NCI-H2196 (cell line): ENCODE results near the gene CTSF.
"Not testable (repeated sequence)": the region's sequence is repeated elsewhere in the genome, so short reads cannot be mapped to it uniquely, and the experiment has no call there.

Source experiments
- DNase-seq: peaks from one replicate; lab custom pipeline; 2025; ENCODE audit not compliant: unreplicated experiment; lab: John Stamatoyannopoulos, UW

CTSF gene

DNA sequence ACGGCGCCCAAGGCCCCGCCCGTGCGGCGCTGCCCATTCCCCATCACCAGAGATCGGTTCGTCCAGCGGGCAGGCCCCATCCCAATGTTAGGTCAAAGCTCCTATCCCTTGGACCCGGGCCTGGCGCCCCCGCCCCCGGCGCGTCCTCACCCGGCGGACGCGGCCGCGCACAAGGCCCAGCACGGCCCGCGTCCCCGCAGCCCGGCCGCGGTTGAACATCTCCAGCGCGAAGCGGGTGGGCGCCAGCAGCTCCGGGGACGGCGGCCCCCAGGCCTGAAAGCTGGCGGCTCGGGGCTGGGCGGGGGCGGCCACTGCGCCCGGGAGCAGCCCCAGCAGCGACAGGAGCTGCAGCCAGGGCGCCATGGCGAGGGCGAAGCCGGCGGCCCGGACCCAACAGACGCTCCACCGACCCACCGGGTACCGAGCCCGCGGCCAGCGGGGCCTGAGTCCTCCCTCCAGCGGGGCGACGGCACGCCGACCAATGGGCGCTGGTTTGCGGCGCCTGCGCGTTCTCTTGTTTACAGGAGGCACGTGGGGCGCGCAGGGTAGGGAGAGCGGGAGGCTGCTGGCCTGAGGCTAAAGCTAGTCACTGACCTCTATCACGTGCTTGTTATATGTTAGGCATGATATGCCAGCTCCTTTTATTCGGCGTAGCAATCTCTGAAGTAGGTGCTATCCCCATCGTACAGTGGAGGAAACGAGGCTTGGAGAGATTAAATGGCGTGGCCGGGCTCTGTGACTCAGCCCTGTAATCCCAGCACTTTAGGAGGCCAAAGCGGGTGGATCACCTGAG is at the start of gene CTSF:
TSS of gene CTSF (minus strand) at position 483 of the 793 bp plus-strand sequence. CDS start at position 363, 120 bp downstream.
- peak; percentile 93 for DNase-seq

- no peak for DNase-seq
These were observed 48.9 kb upstream of the CTSF start for GRCh38 chr11:66617155-66617834.

GRCh38 chr11:66616379-66617154 is 48.2 kb upstream of the CTSF start, which contains the start of gene RBM14:
Gene RBM14 (plus strand): TSS chr11:66616630. CDS start chr11:66616721, 91 bp downstream.
- peak; percentile 100 for DNase-seq

GRCh38 chr11:66614073-66614472 is 45.7 kb upstream of the CTSF start:
- DNase-seq: peak; percentile 19

GRCh38 chr11:66612458-66612857 is 44.1 kb upstream of the CTSF start:
- no peak for DNase-seq

DNA sequence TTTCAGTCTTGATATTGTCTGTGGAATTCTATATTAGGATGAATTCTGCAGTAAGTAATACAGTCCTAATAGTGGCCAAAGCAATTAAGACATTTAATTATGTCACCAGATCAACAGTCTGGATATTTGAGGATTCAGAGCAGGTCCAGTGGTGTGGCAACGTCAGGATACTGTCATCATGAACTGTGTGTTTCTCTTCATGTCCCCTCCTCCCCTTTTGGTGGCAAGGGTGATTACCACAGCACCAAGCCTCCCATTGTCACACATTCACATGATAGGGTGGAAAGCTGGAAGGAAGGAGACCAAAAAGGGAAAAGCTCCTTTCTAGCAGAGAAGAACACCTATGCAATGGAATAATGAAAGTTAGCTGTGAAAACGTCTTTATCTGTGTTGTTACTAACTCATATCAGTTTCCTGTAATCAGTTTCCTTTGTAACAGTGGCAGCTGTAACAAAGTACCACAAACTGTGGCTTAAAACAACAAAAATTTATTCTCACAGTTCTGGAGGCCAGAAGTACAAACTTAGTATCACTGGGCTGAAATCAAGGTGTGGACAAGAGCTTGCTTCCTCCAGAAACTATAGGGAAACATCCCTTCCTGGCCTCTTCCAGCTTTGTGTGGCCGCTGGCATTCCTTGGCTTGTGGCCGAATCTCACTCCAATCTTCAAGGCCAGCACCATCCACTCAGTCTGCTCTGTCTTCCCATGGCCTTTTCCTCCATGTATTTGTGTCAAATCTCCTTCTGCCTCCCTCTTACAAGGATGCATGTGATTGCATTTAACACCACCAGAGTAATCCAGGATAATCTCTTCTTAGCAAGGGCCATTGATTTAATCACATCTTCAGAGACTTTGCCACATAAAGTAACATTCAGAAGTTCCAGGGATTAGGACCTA is 41.6 kb upstream of the CTSF start:
- no peak for DNase-seq

DNA sequence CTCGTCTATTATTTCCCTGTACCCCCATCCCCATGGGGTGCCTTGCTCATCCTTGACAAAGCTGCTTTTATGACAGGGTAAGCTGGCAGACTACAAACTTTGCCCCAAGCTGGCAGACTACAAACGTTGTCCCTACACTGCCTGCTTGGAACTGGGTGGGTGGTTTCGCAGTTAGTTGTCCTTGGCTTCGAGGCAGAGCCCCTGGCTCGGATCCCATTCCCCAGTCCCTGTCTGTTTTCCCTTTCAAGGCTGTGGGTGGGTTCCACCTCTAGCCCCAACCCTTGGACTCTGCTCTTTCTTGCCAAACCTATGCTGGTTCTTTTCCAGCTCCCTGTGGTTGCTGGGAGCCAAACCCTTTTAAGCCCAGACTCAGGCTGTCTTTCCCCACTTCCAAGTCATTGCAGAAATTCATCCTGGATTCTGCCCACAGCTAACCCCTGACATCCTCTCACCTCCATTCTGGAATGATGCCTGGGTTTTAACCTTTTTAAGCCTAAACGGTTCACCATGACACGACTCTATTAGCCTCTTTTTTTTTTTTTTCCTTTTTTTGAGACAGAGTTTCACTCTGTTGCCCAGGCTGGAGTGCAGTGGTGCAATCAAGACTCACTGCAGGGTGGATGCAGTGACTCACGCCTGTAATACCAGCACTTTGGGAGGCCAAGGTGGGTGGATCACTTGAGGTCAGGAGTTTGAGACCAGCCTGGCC is 38.9 kb upstream of the CTSF start:
- peak; percentile 27 for DNase-seq

GRCh38 chr11:66606608-66607007 is 38.2 kb upstream of the CTSF start:
- DNase-seq: not testable (repeated sequence)

DNA sequence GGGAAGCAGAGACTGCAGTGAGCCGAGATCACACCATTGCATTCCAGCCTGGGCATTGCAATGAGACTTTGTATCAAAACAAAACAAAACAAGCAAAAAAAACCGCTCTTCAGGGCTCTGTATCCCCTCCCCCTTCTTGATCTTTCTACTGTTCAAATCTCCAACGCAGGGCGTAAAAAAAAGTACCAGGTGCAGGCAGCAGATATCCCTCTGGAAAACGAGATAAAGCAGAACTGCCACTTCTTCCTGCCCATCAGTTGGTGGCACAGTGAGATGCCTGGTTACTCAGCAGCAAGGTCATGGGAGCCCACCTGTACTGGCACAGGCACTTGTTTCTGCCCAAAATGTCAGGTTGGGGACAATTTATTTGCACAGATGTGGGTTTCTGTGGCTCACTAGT is 35.7 kb upstream of the CTSF start:
- DNase-seq: no peak

GRCh38 chr11:66603072-66603471 is 34.7 kb upstream of the CTSF start:
- no peak for DNase-seq

- no peak for DNase-seq
These were observed 32.3 kb upstream of the CTSF start for GRCh38 chr11:66600631-66601233.

DNA sequence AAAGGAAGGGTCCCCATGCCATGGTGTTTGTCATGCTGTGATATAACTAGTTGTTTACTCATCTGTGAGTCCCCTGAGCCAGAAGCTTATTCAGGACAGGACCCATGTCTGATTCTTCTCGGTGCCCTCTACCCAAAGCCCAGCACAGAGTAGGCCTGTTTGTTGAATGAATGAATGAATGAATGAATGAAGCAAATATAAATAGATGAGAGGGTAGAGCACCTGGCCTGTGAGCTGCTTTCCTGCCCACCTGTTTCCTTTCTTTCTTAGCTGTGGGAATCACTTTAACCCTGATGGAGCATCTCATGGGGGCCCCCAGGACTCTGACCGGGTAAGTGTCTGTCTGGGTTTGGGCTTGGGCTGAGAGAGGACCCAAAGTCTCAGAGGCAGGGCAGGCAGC is 31.8 kb upstream of the CTSF start:
- no peak for DNase-seq

DNA sequence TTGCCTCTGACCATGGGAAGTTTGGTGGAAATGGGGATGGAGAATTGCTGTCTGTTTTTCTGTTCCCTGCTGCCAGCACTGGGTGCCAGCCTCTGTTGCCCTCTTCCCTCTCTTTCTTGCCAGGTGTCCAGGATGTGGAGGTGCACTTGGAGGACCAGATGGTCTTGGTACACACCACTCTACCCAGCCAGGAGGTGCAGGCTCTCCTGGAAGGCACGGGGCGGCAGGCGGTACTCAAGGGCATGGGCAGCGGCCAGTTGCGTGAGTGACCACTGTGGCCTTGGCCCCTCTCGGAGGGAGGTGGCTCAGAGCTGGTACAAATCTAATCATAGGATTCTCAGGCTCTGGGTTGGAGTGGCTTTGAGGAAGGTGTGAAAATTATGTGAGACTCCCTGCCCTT is 30.6 kb upstream of the CTSF start:
- no peak for DNase-seq

GRCh38 chr11:66595245-66595904 is 27.0 kb upstream of the CTSF start:
- peak; percentile 37 for DNase-seq

DNA sequence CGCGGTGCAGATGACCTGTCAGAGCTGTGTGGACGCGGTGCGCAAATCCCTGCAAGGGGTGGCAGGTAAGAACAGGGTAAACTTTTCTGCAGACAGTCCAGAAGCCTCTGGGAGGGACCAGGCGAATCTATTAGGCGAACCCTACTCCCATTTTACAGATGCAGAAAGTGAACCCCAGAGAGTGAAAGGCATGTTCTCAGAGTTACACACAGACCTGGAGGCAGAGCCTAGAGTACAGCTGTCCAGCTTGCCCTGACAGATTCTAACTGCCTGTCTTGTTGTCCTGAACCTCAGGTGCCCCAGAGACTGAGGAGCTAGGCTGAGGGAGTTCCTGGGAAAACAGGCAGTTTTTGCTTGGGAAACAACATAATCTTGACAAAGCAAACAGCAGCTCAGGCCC is 25.2 kb upstream of the CTSF start:
- DNase-seq: no peak

GRCh38 chr11:66593303-66593635 is 24.9 kb upstream of the CTSF start:
- no peak for DNase-seq

DNA sequence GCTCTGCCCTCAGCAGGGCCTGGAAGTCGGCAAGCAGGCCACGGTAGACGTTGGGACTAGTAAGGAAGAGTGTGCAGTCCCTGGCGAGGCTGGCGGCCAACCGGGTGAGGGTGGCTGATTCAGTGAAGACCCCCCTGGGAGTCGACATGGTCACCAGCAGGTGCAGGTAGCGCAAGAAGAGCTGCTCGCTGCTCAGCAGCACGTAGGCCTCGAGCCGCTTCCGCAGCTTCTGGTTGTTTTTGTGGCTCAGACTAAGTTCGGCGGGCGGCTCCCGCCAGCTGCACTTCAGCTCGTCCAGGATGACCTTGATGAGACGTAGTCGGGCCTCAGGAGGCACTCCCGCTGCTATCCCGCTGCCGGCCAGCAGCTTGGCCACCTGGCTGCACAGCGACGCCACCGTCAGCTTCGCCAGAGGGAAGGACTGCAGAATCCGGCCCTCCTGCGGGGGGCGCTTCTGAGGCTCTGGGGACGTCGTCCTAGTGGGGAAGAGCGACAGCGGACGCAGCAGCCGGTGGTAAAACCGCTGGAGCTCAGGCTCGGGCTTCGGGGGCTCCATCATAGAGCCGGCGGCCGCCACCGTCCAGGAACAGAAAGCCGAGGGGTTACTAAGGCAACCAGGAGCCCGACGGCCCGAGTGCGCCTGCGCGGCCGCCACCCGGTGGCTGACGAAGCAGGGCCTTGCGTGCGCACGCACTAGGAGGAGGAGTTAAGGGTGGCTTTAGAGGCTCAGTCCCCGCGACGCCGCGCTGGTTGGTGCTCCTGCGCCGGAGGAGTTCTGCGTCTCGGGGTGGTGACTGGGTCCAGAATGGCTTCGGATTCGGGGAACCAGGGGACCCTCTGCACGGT is 24.3 kb upstream of the CTSF start, which contains the start of the genes CCDC87 and CCS:
TSS of gene CCDC87 (minus strand) at position 607 of the 846 bp plus-strand sequence. CDS start at position 559, 48 bp downstream.
TSS of gene CCS (plus strand) at position 729 of the 846 bp plus-strand sequence. CDS start at position 806, 77 bp downstream.
- peak; percentile 96 for DNase-seq

DNA sequence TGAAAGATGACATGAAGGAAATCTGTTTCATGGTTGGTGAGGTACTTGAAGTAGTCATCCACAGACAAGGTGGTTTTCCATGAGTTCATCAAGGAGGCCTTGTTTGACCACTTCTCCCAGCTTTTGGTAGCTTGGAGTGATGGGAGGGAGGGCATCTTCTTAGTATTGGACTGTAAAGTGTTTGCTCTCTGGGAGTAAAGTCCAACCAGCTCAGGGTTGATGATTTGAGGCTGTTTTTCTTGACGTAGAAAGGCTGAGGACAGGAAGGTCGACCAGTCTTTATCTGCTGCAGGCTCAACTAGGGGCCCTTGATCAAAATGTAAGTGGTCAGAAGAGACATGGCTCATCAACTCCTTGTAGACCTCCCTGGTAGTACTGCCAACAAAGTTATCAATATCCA is 22.8 kb upstream of the CTSF start:
- DNase-seq: no peak
